ENCODE data around the gene UBD.

UBD gene

GRCh38 chr6:29525311-29525639, 34.3 kb downstream of the UBD start:
- H3K4me3 ChIP-seq (ENCODE audit: low read depth, low read length), result no peak overlapping the region
- no peak for DNase-seq (ENCODE audit: low read depth)

- DNase-seq (ENCODE audit: low read depth), result no peak
- H3K4me3 ChIP-seq (ENCODE audit: low read depth, low read length), result no peak overlapping the region
Observed at GRCh38 chr6:29524444-29525310, 34.9 kb downstream of the UBD start.

- DNase-seq (ENCODE audit: low read depth), result no peak
Observed at GRCh38 chr6:29524044-29524443, 35.5 kb downstream of the UBD start.

GRCh38 chr6:29522227-29522626, 37.3 kb downstream of the UBD start:
- no peak for DNase-seq (ENCODE audit: low read depth)
- no peak overlapping the region for H3K4me3 ChIP-seq (ENCODE audit: low read depth, low read length)

More at GRCh38 chr6:29524044-29524443, 35.5 kb downstream of the UBD start:
- H3K4me3 ChIP-seq (ENCODE audit: low read depth, low read length), result no peak overlapping the region

- no peak for DNase-seq (ENCODE audit: low read depth)
- no peak overlapping the region for H3K4me3 ChIP-seq (ENCODE audit: low read depth, low read length)
Observed at GRCh38 chr6:29521006-29521680, 38.4 kb downstream of the UBD start.

GRCh38 chr6:29520232-29520631, 39.3 kb downstream of the UBD start:
- H3K4me3 ChIP-seq (ENCODE audit: low read depth, low read length), result no peak overlapping the region
- DNase-seq (ENCODE audit: low read depth), result no peak

GRCh38 chr6:29519291-29520010, 40.1 kb downstream of the UBD start:
- no peak for DNase-seq (ENCODE audit: low read depth)
- no peak overlapping the region for H3K4me3 ChIP-seq (ENCODE audit: low read depth, low read length)

- no peak overlapping the region for H3K4me3 ChIP-seq (ENCODE audit: low read depth, low read length)
- no peak for DNase-seq (ENCODE audit: low read depth)
Observed at GRCh38 chr6:29517728-29518440, 41.6 kb downstream of the UBD start.

- DNase-seq (ENCODE audit: low read depth), result no peak
- no peak overlapping the region for H3K4me3 ChIP-seq (ENCODE audit: low read depth, low read length)
Observed at GRCh38 chr6:29517245-29517644, 42.3 kb downstream of the UBD start.

GRCh38 chr6:29516108-29516507, 43.4 kb downstream of the UBD start:
- DNase-seq (ENCODE audit: low read depth), result peak; percentile 36

GRCh38 chr6:29510746-29511300, 48.7 kb downstream of the UBD start:
- no peak for DNase-seq (ENCODE audit: low read depth)
- no peak overlapping the region for H3K4me3 ChIP-seq (ENCODE audit: low read depth, low read length)

More at GRCh38 chr6:29516108-29516507, 43.4 kb downstream of the UBD start:
- no peak overlapping the region for H3K4me3 ChIP-seq (ENCODE audit: low read depth, low read length)

- H3K4me3 ChIP-seq (ENCODE audit: low read depth, low read length), result no peak overlapping the region
- no peak for DNase-seq (ENCODE audit: low read depth)
Observed at GRCh38 chr6:29510202-29510601, 49.3 kb downstream of the UBD start.

GRCh38 chr6:29509711-29510110, 49.8 kb downstream of the UBD start:
- no peak overlapping the region for H3K4me3 ChIP-seq (ENCODE audit: low read depth, low read length)
- no peak for DNase-seq (ENCODE audit: low read depth)

GRCh38 chr6:29509239-29509638, 50.3 kb downstream of the UBD start:
- no peak for DNase-seq (ENCODE audit: low read depth)

GRCh38 chr6:29507319-29507718, 52.2 kb downstream of the UBD start:
- DNase-seq (ENCODE audit: low read depth), result no peak
- no peak overlapping the region for H3K4me3 ChIP-seq (ENCODE audit: low read depth, low read length)

More at GRCh38 chr6:29509239-29509638, 50.3 kb downstream of the UBD start:
- no peak overlapping the region for H3K4me3 ChIP-seq (ENCODE audit: low read depth, low read length)

GRCh38 chr6:29506446-29507067, 53.0 kb downstream of the UBD start:
- no peak overlapping the region for H3K4me3 ChIP-seq (ENCODE audit: low read depth, low read length)
- no peak for DNase-seq (ENCODE audit: low read depth)

GRCh38 chr6:29505808-29506207, 53.7 kb downstream of the UBD start:
- DNase-seq (ENCODE audit: low read depth), result no peak
- H3K4me3 ChIP-seq (ENCODE audit: low read depth, low read length), result no peak overlapping the region
